Measurements from ENCODE around the gene ATP2A1.
"Not testable (repeated sequence)": the region's sequence is repeated elsewhere in the genome, so short reads cannot be mapped to it uniquely, and the experiment has no call there.

Gene ATP2A1

DNA sequence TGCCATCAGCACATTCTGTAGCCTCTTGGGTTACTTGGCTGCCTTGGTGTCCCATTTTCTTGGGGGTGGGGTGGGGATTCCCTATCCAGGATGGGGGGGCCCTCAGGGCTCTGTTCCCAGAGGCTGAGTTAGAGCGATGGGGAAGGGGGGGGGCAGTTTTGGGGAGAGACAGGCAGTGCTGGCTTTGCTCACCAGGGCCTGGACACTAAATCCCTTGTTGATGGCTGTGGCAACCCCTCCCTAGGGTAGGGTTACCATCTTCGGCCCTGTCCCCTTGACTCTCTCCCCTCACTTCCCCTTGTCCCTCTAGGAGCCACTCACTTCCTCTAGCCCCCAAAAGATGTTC, 660 bp upstream of the ATP2A1 start:
- no peak overlapping the region for H3K4me3 ChIP-seq (ENCODE audit: low read length)
- TF ChIP-seq, protein P1, sequence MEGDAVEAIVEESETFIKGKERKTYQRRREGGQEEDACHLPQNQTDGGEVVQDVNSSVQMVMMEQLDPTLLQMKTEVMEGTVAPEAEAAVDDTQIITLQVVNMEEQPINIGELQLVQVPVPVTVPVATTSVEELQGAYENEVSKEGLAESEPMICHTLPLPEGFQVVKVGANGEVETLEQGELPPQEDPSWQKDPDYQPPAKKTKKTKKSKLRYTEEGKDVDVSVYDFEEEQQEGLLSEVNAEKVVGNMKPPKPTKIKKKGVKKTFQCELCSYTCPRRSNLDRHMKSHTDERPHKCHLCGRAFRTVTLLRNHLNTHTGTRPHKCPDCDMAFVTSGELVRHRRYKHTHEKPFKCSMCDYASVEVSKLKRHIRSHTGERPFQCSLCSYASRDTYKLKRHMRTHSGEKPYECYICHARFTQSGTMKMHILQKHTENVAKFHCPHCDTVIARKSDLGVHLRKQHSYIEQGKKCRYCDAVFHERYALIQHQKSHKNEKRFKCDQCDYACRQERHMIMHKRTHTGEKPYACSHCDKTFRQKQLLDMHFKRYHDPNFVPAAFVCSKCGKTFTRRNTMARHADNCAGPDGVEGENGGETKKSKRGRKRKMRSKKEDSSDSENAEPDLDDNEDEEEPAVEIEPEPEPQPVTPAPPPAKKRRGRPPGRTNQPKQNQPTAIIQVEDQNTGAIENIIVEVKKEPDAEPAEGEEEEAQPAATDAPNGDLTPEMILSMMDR (conservative IDR thresholded peaks at IDR 0.05; ENCODE audit: low read length) = no peak
- DNase-seq (ENCODE audit: low read depth) = no peak

DNA sequence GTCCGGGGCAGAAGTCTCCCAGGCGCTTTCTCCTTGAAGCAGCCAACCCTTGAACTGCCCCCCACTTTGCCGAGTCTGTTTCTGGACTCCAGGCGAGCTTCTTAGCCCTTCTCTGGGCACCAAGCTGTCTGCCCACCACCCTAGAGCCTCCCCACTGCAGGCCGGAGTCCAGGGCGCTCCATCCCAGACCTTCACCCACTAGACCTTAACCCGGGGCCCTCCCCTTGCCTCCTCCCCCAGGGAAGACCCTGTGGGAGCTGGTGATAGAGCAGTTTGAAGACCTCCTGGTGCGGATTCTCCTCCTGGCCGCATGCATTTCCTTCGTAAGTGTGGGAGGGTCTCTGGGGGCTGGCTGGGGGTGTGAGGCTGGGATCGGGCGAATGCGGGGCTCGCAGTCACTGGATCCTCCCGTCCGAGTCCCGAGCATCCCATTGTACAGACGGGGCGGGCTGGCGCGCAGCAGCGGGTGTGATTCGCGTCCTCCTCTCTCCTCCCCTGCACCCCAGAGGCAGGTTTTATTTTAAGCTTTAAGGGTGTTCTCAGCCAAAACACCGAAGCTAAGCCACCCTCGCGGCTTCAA, 1.1 kb downstream of the ATP2A1 start:
- no peak for DNase-seq (ENCODE audit: low read depth)
- TF ChIP-seq, protein P1 (conservative IDR thresholded peaks at IDR 0.05; ENCODE audit: low read length) = no peak; the same call in 1 of the 2 replicates
- peak overlapping the region; percentile 77 for H3K4me3 ChIP-seq (ENCODE audit: low read length)

DNA sequence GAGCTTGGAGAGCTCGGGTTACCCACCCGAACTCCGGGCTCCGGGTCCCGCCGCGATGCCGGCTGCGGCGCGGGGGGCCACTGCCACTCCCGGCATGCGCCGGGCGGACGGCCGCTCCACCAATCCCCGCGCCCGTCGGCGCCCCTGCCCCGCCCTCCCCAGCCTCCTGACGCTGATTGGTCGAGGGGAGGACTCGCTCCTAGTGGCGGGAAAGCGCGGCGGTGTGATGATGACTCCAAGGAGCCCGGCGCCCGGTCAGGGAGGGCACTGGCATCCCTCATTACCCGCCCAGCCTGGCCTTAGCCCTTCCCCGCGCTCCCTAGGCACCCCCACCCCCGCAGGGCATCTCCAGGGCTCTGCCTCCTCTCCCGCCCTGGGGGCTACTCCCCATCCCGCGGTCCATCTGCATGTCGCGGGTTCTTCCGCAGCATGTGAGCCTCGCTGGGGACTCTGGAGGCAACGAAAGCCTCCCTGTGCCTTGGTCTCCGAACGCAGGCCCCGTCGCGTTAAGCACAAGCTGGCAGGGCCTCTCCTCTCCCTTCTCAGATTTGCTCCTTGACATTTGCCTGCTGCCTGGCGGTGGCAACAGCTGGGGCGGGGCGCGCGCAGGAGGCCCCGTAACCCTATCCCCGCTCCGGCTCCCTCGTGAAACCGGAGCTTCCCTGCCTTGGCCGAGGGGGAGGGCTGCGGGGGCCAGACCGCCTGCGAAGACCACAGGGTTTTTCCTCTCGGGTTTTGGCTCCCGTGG, 1.7 kb downstream of the ATP2A1 start:
- peak; percentile 72 for DNase-seq (ENCODE audit: low read depth)
- peak overlapping the region; percentile 77 for H3K4me3 ChIP-seq (ENCODE audit: low read length)
- TF ChIP-seq, protein P1 (conservative IDR thresholded peaks at IDR 0.05; ENCODE audit: low read length) = no peak

DNA sequence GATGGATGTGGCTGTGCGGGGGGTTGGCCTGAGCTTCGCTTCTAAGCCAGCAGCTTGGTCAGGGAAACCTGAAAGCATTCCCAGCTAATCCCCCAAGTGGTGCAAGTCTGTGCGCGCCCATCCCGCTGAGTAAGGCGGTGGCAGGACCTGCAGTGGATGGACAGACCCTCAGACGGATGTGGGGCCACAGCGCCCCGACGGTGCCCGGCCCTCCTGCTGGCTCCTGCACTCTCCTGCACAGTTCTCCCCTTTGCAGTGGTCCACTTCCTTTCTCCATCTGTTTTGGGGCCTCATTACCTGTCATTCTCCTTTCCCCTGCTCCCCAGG, 2.3 kb downstream of the ATP2A1 start:
- DNase-seq (ENCODE audit: low read depth) = no peak
- TF ChIP-seq, protein P1 (conservative IDR thresholded peaks at IDR 0.05; ENCODE audit: low read length) = no peak
- H3K4me3 ChIP-seq (ENCODE audit: low read length) = no peak overlapping the region

DNA sequence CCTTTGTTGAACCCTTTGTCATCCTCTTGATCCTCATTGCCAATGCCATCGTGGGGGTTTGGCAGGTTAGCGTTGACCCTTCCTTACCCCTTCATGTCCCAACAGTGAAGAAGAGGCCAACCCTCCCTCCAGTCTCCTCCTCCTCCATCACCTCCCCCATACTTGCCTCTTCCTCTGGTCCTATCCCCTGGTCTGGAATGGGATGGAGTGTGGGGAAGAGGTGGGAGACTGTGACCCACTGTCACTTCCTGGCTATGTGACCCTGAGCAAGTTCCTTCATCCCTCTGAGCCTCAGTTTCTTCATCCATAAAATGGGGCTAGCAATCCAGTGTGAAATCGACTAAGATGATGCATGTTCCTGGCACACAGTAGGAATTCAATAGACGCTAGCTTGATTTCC, 2.7 kb downstream of the ATP2A1 start:
- no peak for DNase-seq (ENCODE audit: low read depth)
- TF ChIP-seq, protein P1 (conservative IDR thresholded peaks at IDR 0.05; ENCODE audit: low read length) = no peak
- no peak overlapping the region for H3K4me3 ChIP-seq (ENCODE audit: low read length)

DNA sequence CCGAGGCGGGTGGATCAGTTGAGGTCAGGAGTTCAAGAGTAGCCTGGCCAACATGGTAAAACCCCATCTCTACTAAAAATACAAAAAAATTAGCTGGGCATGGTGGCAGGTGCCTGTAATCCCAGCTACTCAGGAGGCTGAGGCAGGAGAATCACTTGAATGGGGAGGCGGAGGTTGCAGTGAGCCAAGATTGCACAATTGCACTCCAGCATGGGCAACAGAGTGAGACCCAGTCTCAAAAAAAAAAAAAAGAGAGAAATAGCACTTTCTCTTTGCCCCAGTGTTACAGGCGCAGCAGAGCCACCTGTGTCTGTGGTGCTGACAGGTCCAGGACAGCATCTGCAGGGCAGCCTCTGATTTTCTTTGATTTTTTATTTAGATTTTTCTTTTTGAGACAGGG, 3.3 kb downstream of the ATP2A1 start:
- not testable (repeated sequence) for H3K4me3 ChIP-seq (ENCODE audit: low read length); DNase-seq (ENCODE audit: low read depth)

DNA sequence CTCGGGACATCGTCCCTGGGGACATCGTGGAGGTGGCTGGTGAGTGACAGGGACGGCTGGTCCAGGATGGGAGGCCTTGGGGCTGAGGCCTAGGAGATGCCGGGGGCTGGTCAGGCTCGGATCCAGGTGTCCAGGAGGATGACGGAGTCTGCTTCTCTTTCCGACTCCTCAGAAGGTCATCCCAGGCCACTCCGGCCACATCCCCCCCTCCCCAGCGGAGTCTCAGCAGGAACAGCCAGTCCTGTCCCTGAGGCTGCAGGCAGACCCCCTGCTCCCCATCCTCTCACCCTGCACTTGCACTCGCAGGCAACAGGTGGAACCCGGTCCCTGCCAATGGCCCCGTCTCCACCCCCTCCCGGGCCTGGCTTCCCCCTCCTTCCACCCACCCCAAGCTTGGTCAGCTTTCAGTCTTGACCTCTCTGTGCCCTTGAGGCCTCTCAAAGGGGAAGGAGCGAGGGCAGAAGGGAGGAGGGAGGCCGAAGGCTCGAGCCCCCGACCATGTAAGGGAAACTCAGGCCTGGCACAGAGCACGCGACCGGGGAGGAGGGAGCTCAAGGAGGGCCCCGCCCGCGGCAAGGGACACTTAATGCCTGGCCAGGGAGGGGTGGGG, 4.4 kb downstream of the ATP2A1 start:
- TF ChIP-seq, protein P1 (conservative IDR thresholded peaks at IDR 0.05; ENCODE audit: low read length) = no peak
- DNase-seq (ENCODE audit: low read depth) = no peak
- H3K4me3 ChIP-seq (ENCODE audit: low read length) = no peak overlapping the region

Data from AG10803 (cell line).